Measurements from ENCODE around the gene CLDN1. TPM values are rescaled to one million over a fixed set of nuclear protein-coding genes. Genes with fewer than 3 reads are reported as not detected.

CLDN1 gene
- total RNA-seq, 4 donors from 2014 or later, result 2.7 to 184 (median 58.3) TPM

DNA sequence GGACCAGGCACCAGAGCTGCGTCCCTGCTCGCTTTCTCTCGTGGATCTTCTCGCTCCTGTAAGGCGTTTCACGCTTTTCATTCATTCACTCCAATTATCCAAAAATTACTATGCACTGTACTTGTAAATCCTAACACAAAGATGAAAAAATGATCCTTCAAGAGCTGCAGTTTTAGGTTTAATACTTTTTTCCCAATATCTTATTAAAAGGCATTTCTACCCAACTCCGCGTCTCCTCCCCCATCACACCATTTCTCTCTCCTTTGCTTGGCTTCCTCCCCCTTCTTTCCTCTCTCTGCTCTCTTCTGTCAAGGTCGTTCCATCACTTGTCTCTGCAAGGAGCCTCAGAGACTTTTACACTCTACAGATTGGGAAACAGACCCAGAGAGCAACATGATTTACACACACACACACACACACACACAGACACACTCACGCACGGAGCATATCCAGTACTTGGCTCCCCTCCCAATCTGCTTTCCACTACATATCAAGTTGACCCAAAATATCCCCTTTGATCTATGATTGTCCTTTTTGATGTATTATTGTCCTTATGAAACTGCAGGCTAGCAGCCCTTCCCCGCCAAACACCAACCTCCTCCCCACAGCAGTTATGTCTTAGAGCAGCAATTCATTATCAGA lies 479 bp upstream of the CLDN1 start:
- TF ChIP-seq, protein P1, sequence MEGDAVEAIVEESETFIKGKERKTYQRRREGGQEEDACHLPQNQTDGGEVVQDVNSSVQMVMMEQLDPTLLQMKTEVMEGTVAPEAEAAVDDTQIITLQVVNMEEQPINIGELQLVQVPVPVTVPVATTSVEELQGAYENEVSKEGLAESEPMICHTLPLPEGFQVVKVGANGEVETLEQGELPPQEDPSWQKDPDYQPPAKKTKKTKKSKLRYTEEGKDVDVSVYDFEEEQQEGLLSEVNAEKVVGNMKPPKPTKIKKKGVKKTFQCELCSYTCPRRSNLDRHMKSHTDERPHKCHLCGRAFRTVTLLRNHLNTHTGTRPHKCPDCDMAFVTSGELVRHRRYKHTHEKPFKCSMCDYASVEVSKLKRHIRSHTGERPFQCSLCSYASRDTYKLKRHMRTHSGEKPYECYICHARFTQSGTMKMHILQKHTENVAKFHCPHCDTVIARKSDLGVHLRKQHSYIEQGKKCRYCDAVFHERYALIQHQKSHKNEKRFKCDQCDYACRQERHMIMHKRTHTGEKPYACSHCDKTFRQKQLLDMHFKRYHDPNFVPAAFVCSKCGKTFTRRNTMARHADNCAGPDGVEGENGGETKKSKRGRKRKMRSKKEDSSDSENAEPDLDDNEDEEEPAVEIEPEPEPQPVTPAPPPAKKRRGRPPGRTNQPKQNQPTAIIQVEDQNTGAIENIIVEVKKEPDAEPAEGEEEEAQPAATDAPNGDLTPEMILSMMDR (IDR thresholded peaks at IDR 0.05), result no peak
- ATAC-seq (ENCODE audit: low FRiP score) (peak; percentile 49), DNase-seq (ENCODE audit: low spot score) (no peak)

DNA sequence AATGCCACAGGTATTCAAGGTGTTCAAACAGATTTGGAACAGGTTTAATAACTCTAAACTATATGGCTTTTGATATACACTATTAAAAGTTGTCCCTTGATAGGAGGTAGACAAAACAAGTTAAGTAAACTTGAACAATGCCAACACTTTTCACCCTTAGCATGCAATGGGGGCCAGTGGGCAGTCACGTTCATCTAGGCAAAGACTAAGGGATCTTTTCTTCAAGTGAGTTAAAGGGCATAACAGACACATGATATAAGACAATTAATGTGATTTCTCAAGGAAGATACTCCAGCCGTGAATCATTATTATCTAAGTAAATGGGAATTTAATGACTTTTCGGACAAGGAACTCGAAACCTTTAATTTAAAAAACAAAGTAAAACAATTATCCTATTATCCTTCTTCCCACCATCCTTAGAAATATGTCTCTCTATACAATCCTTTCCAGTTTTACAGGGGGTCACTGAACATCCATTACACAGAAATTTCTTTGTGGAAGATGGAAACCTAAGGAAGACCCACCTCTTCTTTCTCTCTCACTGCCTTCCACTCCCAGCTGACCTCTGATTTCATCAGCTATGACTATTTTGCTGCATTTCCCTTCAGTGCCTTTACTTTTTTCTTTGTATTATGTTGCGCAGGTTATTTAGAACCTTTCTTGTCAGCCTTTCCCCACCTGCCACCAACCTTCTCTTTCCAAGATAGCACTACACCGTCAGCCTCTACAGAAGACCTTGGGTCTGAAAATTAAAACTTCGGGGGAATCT lies 1.5 kb downstream of the CLDN1 start:
- ATAC-seq (ENCODE audit: low FRiP score) (no peak), DNase-seq (ENCODE audit: low spot score) (no peak)
- TF ChIP-seq, protein P1 (IDR thresholded peaks at IDR 0.05), result no peak

DNA sequence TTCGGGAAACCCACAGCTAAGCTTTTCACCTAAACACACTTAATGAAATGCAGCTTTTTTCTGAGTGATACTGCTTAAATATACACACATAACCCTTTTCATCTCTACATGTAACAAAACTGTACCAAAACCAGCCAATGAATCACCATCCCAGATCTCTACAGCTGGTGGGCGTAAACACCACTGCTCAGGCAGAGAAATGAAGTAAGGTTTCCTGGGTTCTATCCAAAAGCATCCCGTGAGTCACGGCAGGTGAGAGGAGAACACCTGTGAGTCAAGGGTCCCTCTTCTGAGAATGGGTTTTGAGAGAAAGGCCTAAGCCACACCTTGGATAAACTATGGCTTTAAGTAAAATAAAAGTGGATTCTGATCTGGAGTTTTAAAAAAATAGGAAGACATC lies 2.6 kb downstream of the CLDN1 start:
- TF ChIP-seq, protein P1 (IDR thresholded peaks at IDR 0.05), result no peak
- DNase-seq (ENCODE audit: low spot score) (no peak), ATAC-seq (ENCODE audit: low FRiP score) (peak; percentile 26)

DNA sequence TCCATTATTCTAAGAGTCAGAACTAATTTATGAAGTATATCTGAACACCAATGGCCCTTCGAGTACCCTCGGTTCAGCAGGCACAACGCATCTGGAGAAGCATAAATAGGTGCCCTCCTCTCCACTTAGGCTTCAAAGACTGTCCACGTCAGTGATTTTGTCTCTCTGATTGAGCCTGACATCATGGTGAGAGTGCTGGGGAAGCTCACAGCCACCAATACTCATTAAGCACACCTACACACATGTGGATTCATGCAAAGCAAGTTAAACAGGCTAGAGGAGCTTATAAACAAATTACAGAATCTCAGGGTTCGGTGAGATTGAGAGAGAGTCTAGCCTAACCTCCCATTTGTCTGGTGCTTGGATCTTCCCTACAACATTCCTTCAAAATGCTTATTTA lies 3.6 kb downstream of the CLDN1 start:
- TF ChIP-seq, protein P1 (IDR thresholded peaks at IDR 0.05), result no peak
- ATAC-seq (ENCODE audit: low FRiP score) (no peak), DNase-seq (ENCODE audit: low spot score) (no peak)

DNA sequence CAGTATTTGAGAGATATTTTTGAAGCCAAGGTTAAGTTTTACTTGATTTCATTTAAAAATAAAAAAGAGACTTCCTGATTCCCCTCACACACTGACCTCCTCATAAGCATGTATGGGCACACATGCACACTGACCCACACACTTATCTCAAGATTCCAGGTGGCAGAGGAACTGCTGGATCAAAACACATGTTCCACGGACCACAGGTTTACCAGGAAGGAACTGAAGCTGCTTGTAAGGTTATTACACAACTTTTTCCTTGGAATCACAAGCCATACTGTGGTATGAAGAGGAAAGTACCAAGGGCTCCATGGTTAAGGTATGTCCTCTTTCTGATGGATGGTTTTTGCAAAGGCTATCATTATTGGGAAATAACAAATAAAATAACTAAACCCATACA lies 7.5 kb downstream of the CLDN1 start:
- TF ChIP-seq, protein P1 (IDR thresholded peaks at IDR 0.05), result no peak
- DNase-seq (ENCODE audit: low spot score) (no peak), ATAC-seq (ENCODE audit: low FRiP score) (no peak)

DNA sequence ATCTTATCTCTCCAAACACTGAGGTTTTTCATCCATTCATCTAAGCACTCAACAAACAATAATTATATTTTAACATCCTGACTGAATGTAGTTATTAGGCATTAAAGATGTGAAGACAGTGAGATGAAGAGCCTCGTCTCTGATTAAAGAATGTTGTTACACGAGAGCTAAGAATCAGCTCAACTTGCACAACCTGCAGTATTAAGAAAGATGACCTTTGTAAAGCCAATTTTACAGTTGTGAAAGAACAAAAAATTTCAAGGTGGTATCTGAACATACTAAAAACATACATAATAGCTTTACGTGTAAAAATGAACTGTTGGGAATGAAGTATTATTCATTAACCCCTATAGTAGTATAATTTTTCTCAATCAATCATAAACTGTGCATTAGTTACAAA lies 12.8 kb downstream of the CLDN1 start:
- DNase-seq (ENCODE audit: low spot score), result no peak
- TF ChIP-seq, protein P1 (IDR thresholded peaks at IDR 0.05), result no peak
- no peak for ATAC-seq (ENCODE audit: low FRiP score)

DNA sequence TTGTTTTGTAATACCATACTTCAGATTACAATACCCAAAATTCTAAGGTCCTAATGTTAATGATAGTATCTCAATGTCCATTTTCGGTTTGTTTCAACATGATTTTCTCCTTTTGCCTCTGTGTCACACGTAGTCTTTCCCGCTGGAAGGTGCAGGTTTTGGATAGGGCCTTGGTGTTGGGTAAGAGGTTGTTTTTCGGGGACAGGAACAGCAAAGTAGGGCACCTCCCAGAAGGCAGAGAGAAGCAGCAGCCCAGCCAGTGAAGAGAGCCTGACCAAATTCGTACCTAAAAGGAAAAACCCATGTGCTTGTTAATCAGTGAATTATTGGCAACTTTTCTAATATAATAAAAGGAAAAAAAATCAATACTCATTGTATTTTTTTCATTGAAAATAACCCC lies 14.1 kb downstream of the CLDN1 start:
- ATAC-seq (ENCODE audit: low FRiP score), result no peak
- DNase-seq (ENCODE audit: low spot score), result no peak
- TF ChIP-seq, protein P1 (IDR thresholded peaks at IDR 0.05), result no peak

All from omental fat pad (tissue), 4 donors.